Measurements from ENCODE around the gene CNDP2. TPM values are rescaled to one million over a fixed set of nuclear protein-coding genes. Genes with fewer than 3 reads are reported as not detected.

CNDP2 gene
- total and polyA plus RNA-seq, 3 donors from 2014 or later: 72.0 to 84.5 (median 74.4) TPM

DNA sequence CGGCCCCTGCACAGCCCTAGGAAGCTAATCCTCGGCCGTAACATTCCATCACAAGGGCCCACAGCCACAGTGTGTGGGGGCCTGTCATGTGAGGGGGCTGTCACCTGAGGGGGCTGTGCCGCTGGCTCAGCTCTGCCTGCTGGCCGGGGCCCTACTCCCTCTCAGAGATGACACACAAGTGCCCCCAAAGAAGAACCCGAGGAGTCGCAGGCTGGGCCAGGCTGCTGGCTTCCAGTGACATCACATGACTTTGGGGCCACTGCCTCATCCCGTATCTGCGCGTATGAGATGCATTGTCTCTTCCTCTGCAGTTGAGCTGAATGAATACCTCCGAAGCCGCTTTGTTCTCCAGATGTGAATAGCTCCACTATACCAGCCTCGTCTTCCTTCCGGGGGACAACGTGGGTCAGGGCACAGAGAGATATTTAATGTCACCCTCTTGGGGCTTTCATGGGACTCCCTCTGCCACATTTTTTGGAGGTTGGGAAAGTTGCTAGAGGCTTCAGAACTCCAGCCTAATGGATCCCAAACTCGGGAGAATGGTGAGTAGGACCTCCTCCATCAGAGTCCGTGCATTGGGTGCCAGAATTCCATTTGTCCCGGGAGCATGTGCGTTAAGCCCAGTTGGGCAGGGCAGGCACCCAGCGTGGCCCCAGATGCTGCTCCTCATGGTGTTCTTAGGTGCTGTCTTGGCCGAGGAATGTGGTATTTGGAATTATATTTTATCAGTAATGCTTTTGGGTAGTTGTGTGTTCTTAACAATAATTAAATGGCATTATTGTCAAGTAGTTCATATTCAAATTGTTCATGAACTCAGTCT, 38.2 kb downstream of the CNDP2 start, which contains the start of gene CNDP1:
Gene CNDP1 (plus strand): TSS at position 351 of the 820 bp plus-strand sequence. CDS start 168 bp downstream, at position 519.
- Histone ChIP-seq H3K4me3 (no peak within 1 kb of the TSS), H3K36me3 (ENCODE audit: low read depth, missing control alignments) (no peaks in the 10 kb centered on the region), H3K27me3 (no peaks in the 10 kb centered on the region), H3K27ac (no peak within 1 kb of the TSS), H3K4me1 (no peaks in the 10 kb centered on the region), H3K9me3 (no peaks in the 10 kb centered on the region)
- no peak for DNase-seq
- intact Hi-C loops (cut with DNase I; ENCODE audit: low total_unique reads): no loop called here
- WGBS, 2 donors: 92 to 93% methylated on average over 21 of the region's 21 CpGs
- no peak for TF ChIP-seq POLR2A (IDR thresholded peaks at IDR 0.05)
- TF ChIP-seq, protein P1, sequence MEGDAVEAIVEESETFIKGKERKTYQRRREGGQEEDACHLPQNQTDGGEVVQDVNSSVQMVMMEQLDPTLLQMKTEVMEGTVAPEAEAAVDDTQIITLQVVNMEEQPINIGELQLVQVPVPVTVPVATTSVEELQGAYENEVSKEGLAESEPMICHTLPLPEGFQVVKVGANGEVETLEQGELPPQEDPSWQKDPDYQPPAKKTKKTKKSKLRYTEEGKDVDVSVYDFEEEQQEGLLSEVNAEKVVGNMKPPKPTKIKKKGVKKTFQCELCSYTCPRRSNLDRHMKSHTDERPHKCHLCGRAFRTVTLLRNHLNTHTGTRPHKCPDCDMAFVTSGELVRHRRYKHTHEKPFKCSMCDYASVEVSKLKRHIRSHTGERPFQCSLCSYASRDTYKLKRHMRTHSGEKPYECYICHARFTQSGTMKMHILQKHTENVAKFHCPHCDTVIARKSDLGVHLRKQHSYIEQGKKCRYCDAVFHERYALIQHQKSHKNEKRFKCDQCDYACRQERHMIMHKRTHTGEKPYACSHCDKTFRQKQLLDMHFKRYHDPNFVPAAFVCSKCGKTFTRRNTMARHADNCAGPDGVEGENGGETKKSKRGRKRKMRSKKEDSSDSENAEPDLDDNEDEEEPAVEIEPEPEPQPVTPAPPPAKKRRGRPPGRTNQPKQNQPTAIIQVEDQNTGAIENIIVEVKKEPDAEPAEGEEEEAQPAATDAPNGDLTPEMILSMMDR (IDR thresholded peaks at IDR 0.05): no peak

DNA sequence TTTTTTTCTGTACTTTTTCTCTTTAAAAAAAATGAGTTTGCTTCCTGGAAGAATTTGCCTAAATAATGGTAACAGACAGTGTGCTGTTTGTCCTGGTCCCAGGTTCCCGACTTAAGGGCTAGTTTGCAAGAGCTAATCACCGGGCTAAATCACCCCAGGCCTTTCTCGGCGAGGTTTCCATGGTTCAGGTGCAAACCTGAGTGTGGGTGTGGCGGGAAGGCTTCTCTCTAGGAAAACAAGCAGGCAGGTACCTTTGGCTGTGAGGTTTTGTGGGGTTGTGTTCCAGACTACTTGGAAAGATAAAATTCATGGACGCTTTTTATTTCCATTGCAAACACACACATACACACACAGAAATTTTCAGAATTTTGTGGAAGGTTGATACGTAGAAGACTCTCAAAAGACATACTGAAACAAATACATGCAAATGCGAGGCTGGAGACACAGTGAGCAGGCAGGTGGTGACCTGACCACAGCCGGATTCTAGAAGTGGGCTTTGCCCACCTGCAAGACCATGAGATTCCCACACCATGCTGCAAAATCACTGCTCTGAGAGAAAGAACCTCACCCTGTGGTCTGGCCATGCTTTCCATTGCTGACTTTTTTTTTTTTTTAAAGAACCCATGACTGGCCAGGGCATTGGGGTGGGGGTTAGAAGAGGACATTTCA, 39.0 kb downstream of the CNDP2 start:
- H3K27ac ChIP-seq: no peak overlapping the region
- intact Hi-C loops (cut with DNase I; ENCODE audit: low total_unique reads): no loop called here
- H3K27me3 ChIP-seq: no peaks in the 10 kb centered on the region
- 93 to 95% methylated on average over 9 of the region's 9 CpGs for WGBS, 2 donors
- DNase-seq: no peak
- no peaks in the 10 kb centered on the region for H3K9me3 ChIP-seq
- H3K4me1 ChIP-seq: no peaks in the 10 kb centered on the region
- TF ChIP-seq, protein P1 (IDR thresholded peaks at IDR 0.05): no peak
- TF ChIP-seq POLR2A (IDR thresholded peaks at IDR 0.05): no peak
- no peak overlapping the region for H3K4me3 ChIP-seq
- H3K36me3 ChIP-seq (ENCODE audit: low read depth, missing control alignments): no peaks in the 10 kb centered on the region

DNA sequence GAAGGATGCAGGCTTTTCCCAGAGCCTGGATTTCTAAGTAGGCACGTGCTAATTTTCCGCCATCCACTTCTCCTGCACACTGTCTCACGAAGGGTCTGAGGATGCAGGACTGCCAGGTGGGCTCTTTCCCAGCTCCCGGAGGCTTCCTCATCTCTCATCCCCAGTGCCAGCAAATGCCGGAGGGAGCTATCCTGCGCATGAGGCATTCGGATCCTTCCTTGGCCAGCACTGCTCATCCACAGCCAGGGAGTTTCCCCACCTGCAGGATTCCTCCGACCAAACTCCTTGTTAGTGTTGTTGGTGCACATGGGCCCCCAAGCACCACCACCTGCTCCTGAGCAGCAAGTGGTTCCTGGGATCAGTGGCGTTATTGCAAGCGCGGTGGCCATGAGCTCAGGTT, 43.1 kb downstream of the CNDP2 start:
- no peaks in the 10 kb centered on the region for H3K36me3 ChIP-seq (ENCODE audit: low read depth, missing control alignments)
- H3K27ac ChIP-seq: no peak overlapping the region
- H3K9me3 ChIP-seq: no peaks in the 10 kb centered on the region
- H3K4me1 ChIP-seq: no peaks in the 10 kb centered on the region
- H3K4me3 ChIP-seq: no peak overlapping the region
- no peak for DNase-seq
- no peaks in the 10 kb centered on the region for H3K27me3 ChIP-seq
- intact Hi-C loops (cut with DNase I; ENCODE audit: low total_unique reads): no loop called here
- WGBS, 2 donors: 90 to 93% methylated on average over 9 to 11 of the region's 11 CpGs
- TF ChIP-seq POLR2A (IDR thresholded peaks at IDR 0.05): no peak
- TF ChIP-seq, protein P1 (IDR thresholded peaks at IDR 0.05): no peak

DNA sequence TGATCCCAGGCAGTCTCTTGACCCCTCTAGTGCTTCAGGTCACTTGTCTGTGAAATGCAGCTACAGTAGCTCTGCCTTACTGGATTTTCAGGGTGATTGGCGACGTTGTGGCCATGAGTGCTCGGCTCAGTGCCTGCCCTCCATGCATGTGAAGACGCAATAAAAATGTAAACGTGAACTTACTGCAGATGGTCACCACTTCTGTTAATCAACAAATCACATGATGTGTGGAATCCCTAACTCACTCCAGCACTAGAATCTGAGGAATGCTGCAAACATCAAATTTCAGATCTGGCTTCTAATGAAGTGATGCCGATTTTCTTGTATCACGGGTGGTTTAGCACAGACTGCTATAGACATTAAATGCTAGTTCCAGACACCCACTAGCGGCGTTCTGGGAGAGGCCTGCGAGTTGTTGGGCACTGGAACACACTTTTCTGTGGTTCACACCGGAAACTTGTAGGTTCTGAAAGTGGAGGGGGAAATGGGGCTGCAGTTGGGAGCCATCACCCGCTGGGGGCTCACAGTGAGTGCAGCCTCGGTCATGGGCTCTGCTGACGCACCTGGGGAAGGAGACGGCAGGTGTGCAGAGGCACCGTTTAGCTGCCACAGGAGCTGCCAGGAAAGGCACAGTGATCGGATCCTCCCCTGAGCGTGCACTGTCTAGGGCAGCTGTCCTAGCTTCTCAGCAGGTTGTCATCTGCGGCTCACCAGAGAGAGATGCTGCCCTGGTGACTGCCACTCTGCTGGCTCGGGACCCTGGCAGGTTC, 44.7 kb downstream of the CNDP2 start:
- intact Hi-C loops (cut with DNase I; ENCODE audit: low total_unique reads): loop anchor here (10.0 kb wide), 1 partner anchor 186 kb away; no protein-coding TSS in a partner anchor
- Histone ChIP-seq H3K27me3 (no peaks in the 10 kb centered on the region), H3K9me3 (no peaks in the 10 kb centered on the region), H3K36me3 (ENCODE audit: low read depth, missing control alignments) (no peaks in the 10 kb centered on the region), H3K27ac (no peak overlapping the region), H3K4me3 (no peak overlapping the region), H3K4me1 (no peaks in the 10 kb centered on the region)
- DNase-seq: no peak
- 82 to 85% methylated on average over 20 of the region's 20 CpGs for WGBS, 2 donors
- no peak for TF ChIP-seq POLR2A (IDR thresholded peaks at IDR 0.05)
- TF ChIP-seq, protein P1 (IDR thresholded peaks at IDR 0.05): no peak
